Measurements from ENCODE around the gene GRPEL1. TPM values are rescaled to one million over a fixed set of nuclear protein-coding genes. Genes with fewer than 3 reads are reported as not detected.

GRPEL1 gene
- total and polyA plus RNA-seq, 2 experiments from 2014 or later: 28.3 to 56.5 TPM

GRCh38 chr4:7109169-7109568 lies 41.3 kb upstream of the GRPEL1 start:
- Histone ChIP-seq H3K36me3 (replicated peaks; ENCODE audit: insufficient read depth, low read depth) (no peaks in the 10 kb centered on the region), H3K9me2 (replicated peaks; ENCODE audit: insufficient read depth) (no peaks in the 10 kb centered on the region), H3K27me3 (no peaks in the 10 kb centered on the region), H4K20me1 (ENCODE audit: insufficient read depth, poor library complexity, severe bottlenecking) (no peaks in the 10 kb centered on the region), H2AFZ (no peak overlapping the region), H3K9me3 (ENCODE audit: low read depth) (no peaks in the 10 kb centered on the region), H3K4me1 (ENCODE audit: insufficient read depth) (peaks cover 2% of the 10 kb centered on the region), H3K79me2 (no peaks in the 10 kb centered on the region), H3K4me3 (no peak overlapping the region), H3K4me2 (no peak overlapping the region), H3K27ac (no peak overlapping the region)
- no peak for TF ChIP-seq EZH2 (IDR thresholded peaks at IDR 0.05; ENCODE audit: borderline replicate concordance)
- no peak for TF ChIP-seq CTCF (IDR thresholded peaks at IDR 0.05; ENCODE audit: poor library complexity)
- no peak for TF ChIP-seq EZH2phosphoT487 (IDR thresholded peaks at IDR 0.05; ENCODE audit: low read depth, severe bottlenecking, unreplicated experiment)
- WGBS (ENCODE audit: low lambda C conversion rate, missing lambda C conversion rate): 97% methylated on average over 4 of the region's 4 CpGs
- no peak for DNase-seq (ENCODE audit: low spot score)

DNA sequence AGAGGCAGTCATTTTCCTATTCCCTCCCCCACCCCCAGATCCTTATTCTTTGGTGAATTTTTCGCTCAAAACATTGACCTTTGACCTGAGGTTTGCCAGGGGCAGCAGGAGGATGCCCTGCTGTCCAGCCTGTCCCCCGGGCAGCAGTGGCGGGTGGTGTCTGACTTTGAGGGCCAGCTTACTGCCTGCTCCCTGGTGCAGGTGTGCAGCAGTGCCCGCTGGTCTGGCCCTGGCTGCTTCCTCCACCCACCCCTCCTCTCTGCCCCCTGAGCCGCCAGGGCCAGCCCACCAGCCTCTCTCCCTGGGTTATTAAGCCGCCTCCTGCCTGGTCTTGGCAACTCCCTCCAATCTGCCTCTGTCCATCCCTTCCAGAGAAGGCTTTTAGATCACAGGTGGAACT lies 40.8 kb upstream of the GRPEL1 start:
- WGBS (ENCODE audit: low lambda C conversion rate, missing lambda C conversion rate): 92% methylated on average over 6 of the region's 6 CpGs

GRCh38 chr4:7108046-7108625 lies 40.3 kb upstream of the GRPEL1 start:
- H3K27ac ChIP-seq: no peak overlapping the region
- peaks cover 10% of the 10 kb centered on the region for H3K4me1 ChIP-seq (ENCODE audit: insufficient read depth)
- H3K79me2 ChIP-seq: no peaks in the 10 kb centered on the region
- no peaks in the 10 kb centered on the region for H3K27me3 ChIP-seq
- no peaks in the 10 kb centered on the region for H4K20me1 ChIP-seq (ENCODE audit: insufficient read depth, poor library complexity, severe bottlenecking)
- no peaks in the 10 kb centered on the region for H3K9me3 ChIP-seq (ENCODE audit: low read depth)
- no peak for DNase-seq (ENCODE audit: low spot score)
- H3K9me2 ChIP-seq (replicated peaks; ENCODE audit: insufficient read depth): no peaks in the 10 kb centered on the region
- no peak overlapping the region for H3K4me2 ChIP-seq
- no peak overlapping the region for H3K4me3 ChIP-seq
- WGBS (ENCODE audit: low lambda C conversion rate, missing lambda C conversion rate): 94% methylated on average over 23 of the region's 23 CpGs
- H2AFZ ChIP-seq: no peak overlapping the region
- no peaks in the 10 kb centered on the region for H3K36me3 ChIP-seq (replicated peaks; ENCODE audit: insufficient read depth, low read depth)
- TF ChIP-seq CTCF (IDR thresholded peaks at IDR 0.05; ENCODE audit: poor library complexity) (no peak), EZH2 (IDR thresholded peaks at IDR 0.05; ENCODE audit: borderline replicate concordance) (no peak)

More for the DNA sequence above, 40.8 kb upstream of the GRPEL1 start:
- H3K4me3 ChIP-seq: no peak overlapping the region
- H4K20me1 ChIP-seq (ENCODE audit: insufficient read depth, poor library complexity, severe bottlenecking): no peaks in the 10 kb centered on the region
- H2AFZ ChIP-seq: no peak overlapping the region
- H3K79me2 ChIP-seq: no peaks in the 10 kb centered on the region
- no peaks in the 10 kb centered on the region for H3K9me3 ChIP-seq (ENCODE audit: low read depth)
- no peaks in the 10 kb centered on the region for H3K9me2 ChIP-seq (replicated peaks; ENCODE audit: insufficient read depth)
- H3K4me2 ChIP-seq: no peak overlapping the region
- TF ChIP-seq CTCF (IDR thresholded peaks at IDR 0.05; ENCODE audit: poor library complexity) (no peak), EZH2phosphoT487 (IDR thresholded peaks at IDR 0.05; ENCODE audit: low read depth, severe bottlenecking, unreplicated experiment) (no peak), EZH2 (IDR thresholded peaks at IDR 0.05; ENCODE audit: borderline replicate concordance) (no peak)
- no peak overlapping the region for H3K27ac ChIP-seq
- DNase-seq (ENCODE audit: low spot score): no peak
- peaks cover 7% of the 10 kb centered on the region for H3K4me1 ChIP-seq (ENCODE audit: insufficient read depth)
- no peaks in the 10 kb centered on the region for H3K27me3 ChIP-seq
- H3K36me3 ChIP-seq (replicated peaks; ENCODE audit: insufficient read depth, low read depth): no peaks in the 10 kb centered on the region

All from hepatocyte (in vitro differentiated cells).